Gastrocnemius medialis (tissue), 4 donors: ENCODE measurements around the gene RNF220. TPM values are rescaled to one million over a fixed set of nuclear protein-coding genes. Genes with fewer than 3 reads are reported as not detected.

Source experiments
- ATAC-seq, 2 donors: fragments of 150-250 bp; one replicate each; pipeline ENCODE4 v1.9.1; 2016
- DNase-seq, 2 donors: peaks; one replicate each; pipeline ENCODE4 v3.0.0-alpha.2; 2019
- H3K27ac ChIP-seq, 4 donors: fragments of 200-600 bp; sonication (generic); 1 replicate in 1 of 4; 2 replicates in 3 of 4; pipeline ENCODE4 v1.5.1; 2016 to 2018; ENCODE audit warnings: mild to moderate bottlenecking in 2 of 4, moderate library complexity in 1 of 4
- H3K27me3 ChIP-seq, 3 donors: fragments of 200-600 bp; sonication (generic) in 2 of 3; 1 replicate in 1 of 3; 2 replicates in 2 of 3; pipeline versions ENCODE4 v1.5.1 to v1.6.0; 2016 to 2019; ENCODE audit warnings: mild to moderate bottlenecking in 1 of 3, moderate library complexity in 1 of 3
- H3K36me3 ChIP-seq, 2 donors: fragments of 200-600 bp; sonication (generic) in 1 of 2; one replicate each; pipeline ENCODE4 v1.5.1; 2017 to 2018
- H3K4me1 ChIP-seq, 2 donors: fragments of 200-600 bp; sonication (generic) in 1 of 2; one replicate each; pipeline ENCODE4 v1.5.1; 2016 to 2017; ENCODE audit warnings: mild to moderate bottlenecking in 2 of 2
- H3K4me3 ChIP-seq, 4 donors: fragments of 200-600 bp; sonication (generic) in 3 of 4; 1 replicate in 1 of 4; 2 replicates in 3 of 4; pipeline ENCODE4 v1.5.1; 2016 to 2019; ENCODE audit warnings: mild to moderate bottlenecking in 2 of 4
- H3K9me3 ChIP-seq, 3 donors: fragments of 200-600 bp; sonication (generic) in 2 of 3; 1 replicate in 1 of 3; 2 replicates in 2 of 3; pipeline ENCODE4 v1.5.1; 2016 to 2019
- CTCF ChIP-seq, 5 experiments: fragments of 450-650 bp in 3 of 5; fragments of 200-600 bp in 2 of 5; sonication (generic) in 2 of 5; IDR thresholded peaks in 4 of 5; conservative IDR thresholded peaks in 1 of 5; 1 replicate in 4 of 5; 2 replicates in 1 of 5; pipeline ENCODE4 v1.5.1; 2016 to 2019; ENCODE audit warnings: antibody characterized with exemption in 5 of 5, mild to moderate bottlenecking in 3 of 5, moderate library complexity in 3 of 5
- POLR2A ChIP-seq, 2 donors: fragments of 450-650 bp; IDR thresholded peaks; one replicate each; pipeline ENCODE4 v1.6.1; 2017; ENCODE audit warnings: antibody characterized with exemption in 2 of 2, mild to moderate bottlenecking in 2 of 2, moderate library complexity in 2 of 2
- in situ Hi-C, 4 donors: fragments of 200-750 bp; cut with MboI; loops; one replicate each; pipeline versions ENCODE4 v1.15.0 to v1.8.0; 2017; ENCODE audit warnings: low sequenced_read_pairs in 4 of 4
- intact Hi-C: fragments of 100-400 bp; cut with DNase I; formaldehyde crosslinking; loops from one replicate; pipeline ENCODE4 v1.15.1; 2023; ENCODE audit warnings: low total_unique reads
- total RNA-seq, 4 donors: library from RNA; depleted of rRNA; stranded (reverse); fragments of >200 nt; gene quantifications; one replicate each; pipeline versions ENCODE4 v1.1.0 to v1.2.3, GENCODE V29; 2016

Gene RNF220
- total RNA-seq, 4 donors from 2014 or later = 91.2 to 172 (median 128) TPM

GRCh38 chr1:44682883-44683265 is 277.8 kb downstream of the RNF220 start:
- ATAC-seq (no peak), DNase-seq (no peak)
- Histone ChIP-seq H3K27me3 (no peaks in the 10 kb centered on the region), H3K27ac (no peak overlapping the region), H3K4me3 (no peak overlapping the region), H3K36me3 (no peaks in the 10 kb centered on the region), H3K9me3 (no peaks in the 10 kb centered on the region), H3K4me1 (no peaks in the 10 kb centered on the region)
- intact Hi-C loops = no loop called here
- in situ Hi-C loops = no loop called here
- TF ChIP-seq CTCF (IDR thresholded peaks at IDR 0.05 in 4 of 5, conservative IDR thresholded peaks at IDR 0.05 in 1 of 5) (no peak), POLR2A (IDR thresholded peaks at IDR 0.05) (no peak)

GRCh38 chr1:44684525-44684924 is 279.5 kb downstream of the RNF220 start:
- H3K27me3 ChIP-seq = no peaks in the 10 kb centered on the region
- no peaks in the 10 kb centered on the region for H3K36me3 ChIP-seq
- in situ Hi-C loops = no loop called here
- ATAC-seq (no peak), DNase-seq (no peak)
- no peak for TF ChIP-seq CTCF (IDR thresholded peaks at IDR 0.05 in 4 of 5, conservative IDR thresholded peaks at IDR 0.05 in 1 of 5)
- no peak for TF ChIP-seq POLR2A (IDR thresholded peaks at IDR 0.05)
- no peaks in the 10 kb centered on the region for H3K4me1 ChIP-seq
- intact Hi-C loops = no loop called here
- H3K9me3 ChIP-seq = no peaks in the 10 kb centered on the region
- no peak overlapping the region for H3K4me3 ChIP-seq
- H3K27ac ChIP-seq = no peak overlapping the region

GRCh38 chr1:44685218-44685617 is 280.2 kb downstream of the RNF220 start:
- in situ Hi-C loops = no loop called here
- TF ChIP-seq POLR2A (IDR thresholded peaks at IDR 0.05) = no peak
- no peak for TF ChIP-seq CTCF (IDR thresholded peaks at IDR 0.05 in 4 of 5, conservative IDR thresholded peaks at IDR 0.05 in 1 of 5)
- Histone ChIP-seq H3K4me3 (no peak overlapping the region), H3K4me1 (no peaks in the 10 kb centered on the region), H3K27ac (no peak overlapping the region), H3K36me3 (no peaks in the 10 kb centered on the region), H3K27me3 (no peaks in the 10 kb centered on the region), H3K9me3 (no peaks in the 10 kb centered on the region)
- no peak for ATAC-seq
- intact Hi-C loops = no loop called here
- DNase-seq = no peak

GRCh38 chr1:44685881-44686280 is 280.8 kb downstream of the RNF220 start:
- no peaks in the 10 kb centered on the region for H3K27me3 ChIP-seq
- intact Hi-C loops = no loop called here
- no peak for ATAC-seq
- H3K36me3 ChIP-seq = no peaks in the 10 kb centered on the region
- H3K4me3 ChIP-seq = no peak overlapping the region
- no peaks in the 10 kb centered on the region for H3K9me3 ChIP-seq
- no peak overlapping the region for H3K27ac ChIP-seq
- no peak for DNase-seq
- in situ Hi-C loops = no loop called here
- no peaks in the 10 kb centered on the region for H3K4me1 ChIP-seq
- TF ChIP-seq CTCF (IDR thresholded peaks at IDR 0.05 in 4 of 5, conservative IDR thresholded peaks at IDR 0.05 in 1 of 5) (no peak), POLR2A (IDR thresholded peaks at IDR 0.05) (no peak)

- no peak for DNase-seq
- in situ Hi-C loops = no loop called here
- no peak for ATAC-seq
- TF ChIP-seq POLR2A (IDR thresholded peaks at IDR 0.05) (no peak), CTCF (IDR thresholded peaks at IDR 0.05 in 4 of 5, conservative IDR thresholded peaks at IDR 0.05 in 1 of 5) (no peak)
- H3K27ac ChIP-seq = no peak overlapping the region
- no peak overlapping the region for H3K4me3 ChIP-seq
- no peaks in the 10 kb centered on the region for H3K27me3 ChIP-seq
- no peaks in the 10 kb centered on the region for H3K9me3 ChIP-seq
- H3K4me1 ChIP-seq = no peaks in the 10 kb centered on the region
- intact Hi-C loops = no loop called here
- H3K36me3 ChIP-seq = no peaks in the 10 kb centered on the region
Observed at GRCh38 chr1:44688760-44689446, 283.8 kb downstream of the RNF220 start.
